HEK293 (cell line): Measurements from ENCODE around the gene C6orf120.
"Not testable (repeated sequence)": the region's sequence is repeated elsewhere in the genome, so short reads cannot be mapped to it uniquely, and the experiment has no call there.

Experiments used
- CTCF ChIA-PET: fragments of 350-600 bp; formaldehyde crosslinking; extraction: SDS; loops from one replicate; lab custom pipeline; 2021; ENCODE audit warnings: antibody characterized with exemption; lab: Yijun Ruan, JAX
- POLR2A ChIA-PET: fragments of 300-600 bp; formaldehyde crosslinking; extraction: SDS; loops from one replicate; lab custom pipeline; 2020; ENCODE audit warnings: antibody characterized with exemption, inconsistent platforms; lab: Yijun Ruan, JAX
- H3K27ac ChIP-seq: fragments of 200-500 bp; sonication (Bioruptor generic); 2 replicates; pipeline ENCODE4 v1.5.1; 2014; ENCODE audit warnings: low read depth, low read length, control low read depth, inconsistent platforms; ENCODE audit errors: extremely low read depth
- H3K36me3 ChIP-seq, 2 experiments: fragments of 200-500 bp in 1 of 2; sonication (Bioruptor generic) in 1 of 2; 1 replicate in 1 of 2; 2 replicates in 1 of 2; pipeline ENCODE4 v1.5.1; 2014 to 2017; ENCODE audit warnings: inconsistent platforms in 2 of 2, low read length in 2 of 2; ENCODE audit not compliant: control insufficient read depth in 2 of 2, insufficient read depth in 1 of 2
- H3K4me1 ChIP-seq: fragments of 200-500 bp; sonication (Bioruptor generic); 2 replicates; pipeline ENCODE4 v1.5.1; 2014; ENCODE audit warnings: mild to moderate bottlenecking, low read length, inconsistent platforms; ENCODE audit not compliant: control insufficient read depth, insufficient read depth
- H3K4me3 ChIP-seq: 2 replicates; pipeline ENCODE4 v1.5.1; 2011; ENCODE audit warnings: low read depth, mild to moderate bottlenecking, control low read depth, low read length, moderate library complexity
- H3K9me3 ChIP-seq: fragments of 200-500 bp; sonication (Bioruptor generic); 2 replicates; pipeline ENCODE4 v1.5.1; 2014; ENCODE audit warnings: low read depth, low read length, inconsistent platforms; ENCODE audit not compliant: control insufficient read depth, insufficient read depth
- PRDM1 ChIP-seq: fragments of 450-650 bp; formaldehyde crosslinking; IDR thresholded peaks from 2 replicates; pipeline ENCODE4; 2016; ENCODE audit warnings: missing biosample characterization, missing genetic modification characterization
- PRDM4 ChIP-seq: fragments of 450-650 bp; formaldehyde crosslinking; IDR thresholded peaks from 2 replicates; pipeline ENCODE4 v1.5.1; 2017; ENCODE audit warnings: missing biosample characterization, missing genetic modification characterization
- SCRT1 ChIP-seq: fragments of 450-650 bp; formaldehyde crosslinking; IDR thresholded peaks from 2 replicates; pipeline ENCODE4 v1.5.1; 2016; ENCODE audit warnings: missing biosample characterization, missing genetic modification characterization, borderline replicate concordance
- SCRT2 ChIP-seq: fragments of 450-650 bp; formaldehyde crosslinking; IDR thresholded peaks from 2 replicates; pipeline ENCODE4 v1.5.1; 2016; ENCODE audit warnings: missing biosample characterization, missing genetic modification characterization
- ZBTB10 ChIP-seq: fragments of 450-650 bp; formaldehyde crosslinking; IDR thresholded peaks from 2 replicates; pipeline ENCODE4 v1.5.1; 2016; ENCODE audit warnings: missing biosample characterization, missing genetic modification characterization
- ZBTB44 ChIP-seq: fragments of 450-650 bp; IDR thresholded peaks from 2 replicates; pipeline ENCODE4 v1.5.1; 2018; ENCODE audit warnings: missing biosample characterization, mild to moderate bottlenecking, missing genetic modification characterization
- ZBTB48 ChIP-seq: fragments of 450-650 bp; formaldehyde crosslinking; IDR thresholded peaks from 2 replicates; pipeline ENCODE4 v1.5.1; 2016; ENCODE audit warnings: missing biosample characterization, missing genetic modification characterization
- ZNF121 ChIP-seq: fragments of 450-650 bp; formaldehyde crosslinking; IDR thresholded peaks from 2 replicates; pipeline ENCODE4 v1.5.1; 2016; ENCODE audit warnings: missing biosample characterization, missing genetic modification characterization
- ZNF155 ChIP-seq: fragments of 450-650 bp; formaldehyde crosslinking; IDR thresholded peaks from 2 replicates; pipeline ENCODE4 v1.5.1; 2016; ENCODE audit warnings: missing biosample characterization, missing genetic modification characterization
- ZNF202 ChIP-seq: fragments of 450-650 bp; formaldehyde crosslinking; IDR thresholded peaks from 2 replicates; pipeline ENCODE4 v1.5.1; 2016; ENCODE audit warnings: missing biosample characterization, missing genetic modification characterization, borderline replicate concordance
- ZNF48 ChIP-seq: fragments of 450-650 bp; formaldehyde crosslinking; IDR thresholded peaks from 2 replicates; pipeline ENCODE4 v1.5.1; 2016; ENCODE audit warnings: missing biosample characterization, missing genetic modification characterization
- ZNF518A ChIP-seq: fragments of 450-650 bp; formaldehyde crosslinking; conservative IDR thresholded peaks from 2 replicates; pipeline ENCODE4 v1.5.1; 2016; ENCODE audit warnings: low read depth, missing biosample characterization, missing genetic modification characterization
- ZNF830 ChIP-seq: fragments of 450-650 bp; IDR thresholded peaks from 2 replicates; pipeline ENCODE4 v1.5.0; 2018; ENCODE audit warnings: missing biosample characterization, missing genetic modification characterization, low read depth, mild to moderate bottlenecking, moderate library complexity
- ZNF843 ChIP-seq: fragments of 450-650 bp; formaldehyde crosslinking; IDR thresholded peaks from 2 replicates; pipeline ENCODE4 v1.5.1; 2016; ENCODE audit warnings: missing biosample characterization, missing genetic modification characterization
- ZSCAN23 ChIP-seq: fragments of 450-650 bp; formaldehyde crosslinking; IDR thresholded peaks from 2 replicates; pipeline ENCODE4 v1.5.1; 2016; ENCODE audit warnings: missing biosample characterization, missing genetic modification characterization

C6orf120 gene

GRCh38 chr6:169692516-169692915, 9.4 kb upstream of the C6orf120 start:
- H3K4me1 ChIP-seq, result no peaks in the 10 kb centered on the region
- ChIA-PET POLR2A (interaction anchor here (1.3 kb wide), 1 partner anchor 9 kb away, joined by 4 read pairs; the partner anchor contains the start of genes C6orf120 and WDR27), CTCF (interaction anchor here (0.6 kb wide), 1 partner anchor 366 kb away, joined by 4 read pairs; no protein-coding TSS in a partner anchor)
- H3K27ac ChIP-seq, result no peak overlapping the region
- H3K4me3 ChIP-seq, result no peak overlapping the region
- peaks cover 0 to 55% of the 10 kb centered on the region in 2 experiments for H3K36me3 ChIP-seq
- no peaks in the 10 kb centered on the region for H3K9me3 ChIP-seq
- TF ChIP-seq ZNF830 (tag by site-specific recombination), result no peak
- no peak for TF ChIP-seq ZNF48 (tag by site-specific recombination)

- Histone ChIP-seq H3K4me1 (no peaks in the 10 kb centered on the region), H3K27ac (no peak overlapping the region)
- POLR2A ChIA-PET, result no interaction called here
- no peak for TF ChIP-seq ZBTB10 (tag by site-specific recombination)
- TF ChIP-seq ZNF155, result no peak
- TF ChIP-seq ZNF202 (tag by site-specific recombination), result no peak
- no peak for TF ChIP-seq ZSCAN23 (tag by site-specific recombination)
- TF ChIP-seq ZNF843 (tag by site-specific recombination), result no peak
- TF ChIP-seq, all 188 proteins: peak for 0
- CTCF ChIA-PET, result no interaction called here
- Histone ChIP-seq H3K4me3 (no peak overlapping the region), H3K9me3 (no peaks in the 10 kb centered on the region), H3K36me3 (peaks cover 0 to 54% of the 10 kb centered on the region in 2 experiments; a peak in 2 of 3 replicates)
Measured at GRCh38 chr6:169695131-169695530, 6.8 kb upstream of the C6orf120 start.

- H3K4me1 ChIP-seq, POLR2A ChIA-PET: not testable (repeated sequence)
- CTCF ChIA-PET, result interaction anchor here (0.7 kb wide), 1 partner anchor 303 kb away, joined by 3 read pairs; no protein-coding TSS in a partner anchor
Measured at GRCh38 chr6:169697115-169697514, 4.8 kb upstream of the C6orf120 start.

GRCh38 chr6:169700296-169700695, 1.6 kb upstream of the C6orf120 start:
- no peaks in the 10 kb centered on the region for H3K9me3 ChIP-seq
- H3K4me3 ChIP-seq, result no peak overlapping the region
- peaks cover 0 to 59% of the 10 kb centered on the region in 2 experiments; a peak in 1 of 3 replicates for H3K36me3 ChIP-seq
- H3K27ac ChIP-seq, result no peak overlapping the region
- CTCF ChIA-PET, result interaction anchor here (0.6 to 1.4 kb wide), 3 partner anchors 28 to 1331 kb away, joined by 3 to 5 read pairs (median 3); no protein-coding TSS in a partner anchor
- TF ChIP-seq SCRT2 (tag by site-specific recombination) (no peak), PRDM4 (peak; percentile 84), ZNF518A (no peak), ZNF121 (tag by site-specific recombination) (no peak), ZBTB44 (tag by site-specific recombination) (no peak), PRDM1 (tag by site-specific recombination) (0 out of 2 replicates have a peak, but pooled peaks have one; percentile 21), ZBTB48 (tag by site-specific recombination) (peak; percentile 90), SCRT1 (tag by site-specific recombination) (no peak)
- POLR2A ChIA-PET, result no interaction called here
- H3K4me1 ChIP-seq, result peaks cover 9% of the 10 kb centered on the region; the same call in 1 of the 2 replicates

More at GRCh38 chr6:169697115-169697514, 4.8 kb upstream of the C6orf120 start:
- H3K36me3 ChIP-seq, result peaks cover 0 to 47% of the 10 kb centered on the region in 2 experiments; a peak in 2 of 3 replicates
- H3K9me3 ChIP-seq, H3K27ac ChIP-seq, H3K4me3 ChIP-seq: not testable (repeated sequence)
